Left renal cortex interstitium (tissue), 4 donors: ENCODE results near the gene CHIT1. TPM values are rescaled to one million over a fixed set of nuclear protein-coding genes. Genes with fewer than 3 reads are reported as not detected.

Experiments used
- polyA plus RNA-seq, 4 donors: library from polyadenylated mRNA; unstranded; fragments of 120-200 nt; gene quantifications; one replicate each; pipeline ENCODE4 v1.2.1, GENCODE V29; 2013; ENCODE audit not compliant: insufficient read length in 4 of 4

The CHIT1 gene
- polyA plus RNA-seq, 4 donors: 0.13 to 0.46 (median 0.21) TPM

Other genes with a start within 250 kb of the CHIT1 start
- gene TMEM183A, start 222.3 kb downstream of the CHIT1 start, polyA plus RNA-seq: 10 to 100 TPM; 68.3 to 82.8 (median 74.7) TPM
- 10 to 100 TPM in 2 of 4 donors, 1 to 10 TPM in 2; 4.0 to 12.2 (median 8.5) TPM for gene PPFIA4, start 203.2 kb downstream of the CHIT1 start, polyA plus RNA-seq
- under 1 TPM; 0.16 to 0.35 (median 0.20) TPM for gene MYOG, start 143.7 kb downstream of the CHIT1 start, polyA plus RNA-seq
- 1 to 10 TPM; 3.7 to 8.7 (median 5.9) TPM for gene ADORA1, start 101.9 kb downstream of the CHIT1 start, polyA plus RNA-seq
- under 1 TPM; 0.17 to 0.47 (median 0.29) TPM for gene MYBPH, start 53.8 kb downstream of the CHIT1 start, polyA plus RNA-seq
- 10 to 100 TPM in 2 of 4 donors, 1 to 10 TPM in 2; 8.4 to 14.1 (median 10.8) TPM for gene CHI3L1, start 43.0 kb downstream of the CHIT1 start, polyA plus RNA-seq
- gene BTG2, start 75.8 kb upstream of the CHIT1 start, polyA plus RNA-seq: 100 to 1,000 TPM in 2 of 4 donors, 10 to 100 TPM in 2; 86.8 to 215 (median 118) TPM
- 10 to 100 TPM; 39.5 to 65.2 (median 51.1) TPM for gene FMOD, start 121.4 kb upstream of the CHIT1 start, polyA plus RNA-seq
- gene PRELP, start 246.1 kb upstream of the CHIT1 start, polyA plus RNA-seq: 1 to 10 TPM; 2.0 to 5.5 (median 4.0) TPM